ENCODE data around the gene DCUN1D1. TPM values are rescaled to one million over a fixed set of nuclear protein-coding genes. Genes with fewer than 3 reads are reported as not detected.

Gene DCUN1D1
- total and polyA plus RNA-seq, 2 of the 13 experiments (the other 11 are each of a cell fraction or from before 2014, with no cell fraction given) = 10.5 to 39.7 TPM

DNA sequence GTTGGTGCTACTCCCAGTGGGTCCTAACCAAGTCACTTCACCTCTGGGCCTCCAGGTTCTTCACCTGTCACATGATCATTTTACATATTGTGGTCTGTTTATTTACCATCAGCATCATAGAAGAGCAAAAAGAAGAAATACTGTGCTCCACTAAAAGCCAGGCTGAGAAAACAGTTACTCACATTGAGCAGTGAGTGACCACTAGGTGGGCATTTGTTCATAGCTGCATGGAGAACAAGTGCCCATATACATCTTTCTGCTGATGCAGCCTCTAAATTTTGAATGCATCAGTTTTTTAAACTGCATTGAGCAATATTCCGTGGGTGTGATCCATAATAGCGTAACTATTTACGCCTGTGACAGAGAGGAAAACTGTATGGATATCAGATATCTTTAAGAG lies 76.2 kb downstream of the DCUN1D1 start:
- ATAC-seq = peak; percentile 75

More for the DNA sequence above, 76.2 kb downstream of the DCUN1D1 start:
- no peaks in the 10 kb centered on the region for H3K27me3 ChIP-seq (ENCODE audit: control insufficient read depth in 1 of 2, insufficient read depth in 2 of 2, low read length in 2 of 2)
- DNase-seq (ENCODE audit: low spot score) = no peak
- TF ChIP-seq, protein P1, sequence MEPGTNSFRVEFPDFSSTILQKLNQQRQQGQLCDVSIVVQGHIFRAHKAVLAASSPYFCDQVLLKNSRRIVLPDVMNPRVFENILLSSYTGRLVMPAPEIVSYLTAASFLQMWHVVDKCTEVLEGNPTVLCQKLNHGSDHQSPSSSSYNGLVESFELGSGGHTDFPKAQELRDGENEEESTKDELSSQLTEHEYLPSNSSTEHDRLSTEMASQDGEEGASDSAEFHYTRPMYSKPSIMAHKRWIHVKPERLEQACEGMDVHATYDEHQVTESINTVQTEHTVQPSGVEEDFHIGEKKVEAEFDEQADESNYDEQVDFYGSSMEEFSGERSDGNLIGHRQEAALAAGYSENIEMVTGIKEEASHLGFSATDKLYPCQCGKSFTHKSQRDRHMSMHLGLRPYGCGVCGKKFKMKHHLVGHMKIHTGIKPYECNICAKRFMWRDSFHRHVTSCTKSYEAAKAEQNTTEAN (CRISPR knock-in tag; conservative IDR thresholded peaks at IDR 0.05) = no peak
- TF ChIP-seq, protein P2, sequence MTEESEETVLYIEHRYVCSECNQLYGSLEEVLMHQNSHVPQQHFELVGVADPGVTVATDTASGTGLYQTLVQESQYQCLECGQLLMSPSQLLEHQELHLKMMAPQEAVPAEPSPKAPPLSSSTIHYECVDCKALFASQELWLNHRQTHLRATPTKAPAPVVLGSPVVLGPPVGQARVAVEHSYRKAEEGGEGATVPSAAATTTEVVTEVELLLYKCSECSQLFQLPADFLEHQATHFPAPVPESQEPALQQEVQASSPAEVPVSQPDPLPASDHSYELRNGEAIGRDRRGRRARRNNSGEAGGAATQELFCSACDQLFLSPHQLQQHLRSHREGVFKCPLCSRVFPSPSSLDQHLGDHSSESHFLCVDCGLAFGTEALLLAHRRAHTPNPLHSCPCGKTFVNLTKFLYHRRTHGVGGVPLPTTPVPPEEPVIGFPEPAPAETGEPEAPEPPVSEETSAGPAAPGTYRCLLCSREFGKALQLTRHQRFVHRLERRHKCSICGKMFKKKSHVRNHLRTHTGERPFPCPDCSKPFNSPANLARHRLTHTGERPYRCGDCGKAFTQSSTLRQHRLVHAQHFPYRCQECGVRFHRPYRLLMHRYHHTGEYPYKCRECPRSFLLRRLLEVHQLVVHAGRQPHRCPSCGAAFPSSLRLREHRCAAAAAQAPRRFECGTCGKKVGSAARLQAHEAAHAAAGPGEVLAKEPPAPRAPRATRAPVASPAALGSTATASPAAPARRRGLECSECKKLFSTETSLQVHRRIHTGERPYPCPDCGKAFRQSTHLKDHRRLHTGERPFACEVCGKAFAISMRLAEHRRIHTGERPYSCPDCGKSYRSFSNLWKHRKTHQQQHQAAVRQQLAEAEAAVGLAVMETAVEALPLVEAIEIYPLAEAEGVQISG (CRISPR knock-in tag; IDR thresholded peaks at IDR 0.05) = no peak
- TF ChIP-seq FOXA1 (IDR thresholded peaks at IDR 0.05) (no peak), FOXA1 (CRISPR knock-in tag; IDR thresholded peaks at IDR 0.05) (no peak), PAF1 (CRISPR knock-in tag; IDR thresholded peaks at IDR 0.05) (no peak), MAZ (IDR thresholded peaks at IDR 0.05; ENCODE audit: borderline replicate concordance, low read depth, low read length) (no peak), MAZ (CRISPR knock-in tag; IDR thresholded peaks at IDR 0.05; ENCODE audit: low read depth) (no peak), ZBTB20 (CRISPR knock-in tag; IDR thresholded peaks at IDR 0.05; ENCODE audit: borderline replicate concordance, low read depth) (no peak), ASH2L (IDR thresholded peaks at IDR 0.05; ENCODE audit: insufficient read length, low read depth, low read length) (no peak), NKX3-1 (CRISPR knock-in tag; IDR thresholded peaks at IDR 0.05) (no peak), ZNF30 (CRISPR knock-in tag; IDR thresholded peaks at IDR 0.05) (no peak), HNRNPH1 (optimal IDR thresholded peaks at IDR 0.05; ENCODE audit: low read depth, low read length) (no peak), ZNF709 (CRISPR knock-in tag; IDR thresholded peaks at IDR 0.05) (no peak), ZNF567 (CRISPR knock-in tag; IDR thresholded peaks at IDR 0.05; ENCODE audit: borderline replicate concordance) (no peak), TRIM24 (CRISPR knock-in tag; IDR thresholded peaks at IDR 0.05) (no peak), AGO2 (optimal IDR thresholded peaks at IDR 0.05; ENCODE audit: low read depth, low read length) (no peak), TOE1 (CRISPR knock-in tag; IDR thresholded peaks at IDR 0.05) (no peak)
- H3K9ac ChIP-seq (ENCODE audit: insufficient read depth, low read depth, low read length) = no peak overlapping the region
- H3K27ac ChIP-seq (ENCODE audit: extremely low read length, insufficient read depth, low read length) = no peak overlapping the region
- ChIA-PET CTCF (ENCODE audit: low intra/inter-chr PET ratio, low total read pairs) (no interaction called here), POLR2A (no interaction called here)
- H3K79me2 ChIP-seq (ENCODE audit: insufficient read depth, low read length) = no peaks in the 10 kb centered on the region
- no peak overlapping the region for H3K4me3 ChIP-seq (replicated peaks in 1 of 3; ENCODE audit: insufficient read depth in 1 of 3, low read depth in 2 of 3, low read length in 3 of 3)
- in situ Hi-C loops (cut with HindIII; ENCODE audit: extremely low pct_ligation_motif_present, low pct_unique_long_range_greater_than_20kb) (no loop called here), intact Hi-C loops (cut with micrococcal nuclease; ENCODE audit: unreplicated experiment) (loop anchor here (10.0 kb wide), 1 partner anchor 189 kb away; no protein-coding TSS in a partner anchor)
- 98% methylated on average over 3 of the region's 3 CpGs for WGBS (ENCODE audit: low lambda C conversion rate)
- no peak overlapping the region for H3K4me2 ChIP-seq (ENCODE audit: low read depth, low read length)
- H3K36me3 ChIP-seq (replicated peaks in 1 of 2; ENCODE audit: control insufficient read depth in 1 of 2, insufficient read depth in 2 of 2, low read length in 2 of 2) = peaks cover 1 to 5% of the 10 kb centered on the region in 2 experiments; a peak in 1 of 5 replicates
- no peak for FAIRE-seq
- no peaks in the 10 kb centered on the region for H4K20me1 ChIP-seq (ENCODE audit: insufficient read depth, low read length)
- no peaks in the 10 kb centered on the region for H3K4me1 ChIP-seq (ENCODE audit: insufficient read depth, low read length)
- no TSS peak for BruUV-seq (replicated peaks)
- no peak overlapping the region for H2AFZ ChIP-seq (ENCODE audit: low read length)
- H3K9me3 ChIP-seq (ENCODE audit: low read length) = no peaks in the 10 kb centered on the region
